MM.1S (cell line): ENCODE measurements around the gene INSRR.

Experiments used
- CTCF ChIP-seq: fragments of 300-600 bp; sonication (generic); IDR thresholded peaks from 2 replicates; pipeline ENCODE4 v1.5.1; 2016; ENCODE audit warnings: antibody characterized with exemption, low read length, mixed read lengths
- EZH2 ChIP-seq: fragments of 300-600 bp; sonication (generic); optimal IDR thresholded peaks from 2 replicates; pipeline ENCODE3; 2017; ENCODE audit warnings: low read depth, mild to moderate bottlenecking, antibody characterized with exemption, low read length, mixed read lengths

GRCh38 chr1:156865865-156866248, 6.9 kb upstream of the INSRR start:
- TF ChIP-seq EZH2 (no peak), CTCF (no peak)
